GM23338 (cell line): Measurements from ENCODE around the gene AKAP13. TPM values are rescaled to one million over a fixed set of nuclear protein-coding genes. Genes with fewer than 3 reads are reported as not detected.

Experiments used
- CREB1 ChIP-seq: fragments of 250-450 bp; sonication (Bioruptor Pico); IDR thresholded peaks from 2 replicates; pipeline ENCODE4 v1.5.0; 2020; ENCODE audit warnings: low read depth, mild to moderate bottlenecking, moderate library complexity
- CTCF ChIP-seq, 2 experiments: fragments of 200-600 bp in 1 of 2; sonication (generic) in 1 of 2; conservative IDR thresholded peaks; 2 replicates each; pipeline versions ENCODE4 v1.5.1 to v1.6.1; 2016 to 2017; ENCODE audit warnings: antibody characterized with exemption in 2 of 2, low read depth in 2 of 2, mild to moderate bottlenecking in 2 of 2, moderate library complexity in 1 of 2
- EZH2 ChIP-seq: fragments of 200-600 bp; sonication (generic); IDR thresholded peaks from one replicate; pipeline ENCODE4 v1.8.0; 2017; ENCODE audit warnings: antibody characterized with exemption, mild to moderate bottlenecking, low read depth; ENCODE audit not compliant: unreplicated experiment
- NANOG ChIP-seq: IDR thresholded peaks from 2 replicates; pipeline ENCODE4 v1.6.1; 2016; ENCODE audit warnings: antibody characterized with exemption, borderline replicate concordance
- REST ChIP-seq: IDR thresholded peaks from one replicate; pipeline ENCODE4 v1.6.1; 2018; ENCODE audit warnings: antibody characterized with exemption; ENCODE audit not compliant: unreplicated experiment
- STAT1 ChIP-seq: IDR thresholded peaks from one replicate; pipeline ENCODE4 v1.6.1; 2016; ENCODE audit warnings: antibody characterized with exemption; ENCODE audit not compliant: unreplicated experiment
- ZNF114 ChIP-seq: fragments of 250-450 bp; sonication (Bioruptor Pico); IDR thresholded peaks from 2 replicates; pipeline ENCODE4 v1.5.0; 2020; ENCODE audit warnings: mild to moderate bottlenecking, moderate library complexity
- ZNF462 ChIP-seq: fragments of 250-450 bp; sonication (Bioruptor Pico); IDR thresholded peaks from 2 replicates; pipeline ENCODE4 v1.5.0; 2020; ENCODE audit warnings: mild to moderate bottlenecking, moderate library complexity
- polyA plus RNA-seq: library from polyadenylated mRNA; unstranded; fragments of >200 nt; fragmentation: Nextera tagmentation; extraction: Ambion mirVana; gene quantifications from 2 replicates; pipeline ENCODE4 v1.2.1, GENCODE V29; 2016
- total RNA-seq: library from RNA; depleted of rRNA; stranded (reverse); fragments of >200 nt; shearing (Covaris generic); gene quantifications from 2 replicates; pipeline ENCODE4 v1.2.3, GENCODE V29; 2014

The AKAP13 gene
- total and polyA plus RNA-seq, 2 experiments from 2014 or later: 46.2 to 60.7 TPM

DNA sequence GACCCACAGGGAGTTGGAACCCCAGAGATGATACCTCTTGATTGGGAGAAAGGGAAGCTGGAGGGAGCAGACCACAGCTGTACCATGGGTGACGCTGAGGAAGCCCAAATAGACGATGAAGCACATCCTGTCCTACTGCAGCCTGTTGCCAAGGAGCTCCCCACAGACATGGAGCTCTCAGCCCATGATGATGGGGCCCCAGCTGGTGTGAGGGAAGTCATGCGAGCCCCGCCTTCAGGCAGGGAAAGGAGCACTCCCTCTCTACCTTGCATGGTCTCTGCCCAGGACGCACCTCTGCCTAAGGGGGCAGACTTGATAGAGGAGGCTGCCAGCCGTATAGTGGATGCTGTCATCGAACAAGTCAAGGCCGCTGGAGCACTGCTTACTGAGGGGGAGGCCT lies 201.1 kb downstream of the AKAP13 start (continued):
- TF ChIP-seq ZNF462 (CRISPR knock-in tag): no peak
- no peak for TF ChIP-seq ZNF114 (CRISPR knock-in tag)
- no peak for TF ChIP-seq CREB1 (CRISPR knock-in tag)
- no peak for TF ChIP-seq EZH2
- no peak for TF ChIP-seq NANOG
- TF ChIP-seq CTCF (conservative IDR thresholded peaks at IDR 0.05; ENCODE audit: low read depth in 2 of 2): no peak
- TF ChIP-seq STAT1: no peak
- no peak for TF ChIP-seq REST
